ENCODE measurements around the gene KANSL3.

GRCh38 chr2:96655526-96655925 is 17.4 kb upstream of the KANSL3 start:
- TF ChIP-seq POLR2A (IDR thresholded peaks at IDR 0.05) = no peak
- TF ChIP-seq CTCF (IDR thresholded peaks at IDR 0.05) = no peak
- TF ChIP-seq POLR2AphosphoS5 (IDR thresholded peaks at IDR 0.05) = no peak
- TF ChIP-seq EP300 (IDR thresholded peaks at IDR 0.05) = no peak
